DOHH2 (cell line): ENCODE data around the gene DNAJB14.

Experiments
- H3F3A ChIP-seq: fragments of 200-600 bp; sonication (generic), shearing (Covaris generic); 2 replicates; pipeline ENCODE4 v1.6.0; 2016; ENCODE audit warnings: antibody characterized with exemption, mild to moderate bottlenecking; ENCODE audit not compliant: control insufficient read depth, insufficient read depth
- H3K27ac ChIP-seq: fragments of 200-600 bp; sonication (generic); 2 replicates; pipeline ENCODE4 v1.5.1; 2014; ENCODE audit warnings: low read depth, mild to moderate bottlenecking, low read length, moderate library complexity
- H3K27me3 ChIP-seq: fragments of 200-600 bp; sonication (generic); 2 replicates; pipeline ENCODE4 v1.6.1; 2014; ENCODE audit warnings: mild to moderate bottlenecking, low read length, mixed read lengths; ENCODE audit not compliant: control insufficient read depth
- H3K36me3 ChIP-seq: fragments of 200-600 bp; sonication (generic); 2 replicates; pipeline ENCODE4 v1.6.1; 2014; ENCODE audit warnings: mild to moderate bottlenecking, low read length, moderate library complexity, mixed read lengths; ENCODE audit not compliant: control insufficient read depth
- H3K4me1 ChIP-seq: fragments of 200-600 bp; sonication (generic); 2 replicates; pipeline ENCODE4 v1.6.1; 2014; ENCODE audit warnings: mild to moderate bottlenecking, low read length, mixed read lengths; ENCODE audit not compliant: control insufficient read depth
- H3K4me2 ChIP-seq: fragments of 200-600 bp; sonication (generic); 2 replicates; pipeline ENCODE4 v1.6.0; 2014; ENCODE audit warnings: mild to moderate bottlenecking, low read length, moderate library complexity
- H3K4me3 ChIP-seq: fragments of 200-600 bp; sonication (generic); 2 replicates; pipeline ENCODE4 v1.5.1; 2014; ENCODE audit warnings: mild to moderate bottlenecking, low read length, mixed read lengths
- H3K79me2 ChIP-seq: fragments of 200-600 bp; sonication (generic); 2 replicates; pipeline ENCODE4 v1.6.1; 2014; ENCODE audit warnings: mild to moderate bottlenecking, low read length, mixed read lengths; ENCODE audit not compliant: control insufficient read depth
- H3K9me2 ChIP-seq: fragments of 200-600 bp; sonication (generic); replicated peaks from 2 replicates; pipeline ENCODE4 v1.6.1; 2014; ENCODE audit warnings: mild to moderate bottlenecking, low read length, mixed read lengths; ENCODE audit not compliant: control insufficient read depth
- H3K9me3 ChIP-seq: fragments of 200-600 bp; sonication (generic); 2 replicates; pipeline ENCODE4 v1.6.1; 2014; ENCODE audit warnings: antibody characterized with exemption, low read length, mixed read lengths; ENCODE audit not compliant: control insufficient read depth, insufficient read depth
- H4K20me1 ChIP-seq: fragments of 200-600 bp; sonication (generic); 2 replicates; pipeline ENCODE4 v1.6.0; 2014; ENCODE audit warnings: low read depth, mild to moderate bottlenecking, antibody characterized with exemption, low read length, moderate library complexity; ENCODE audit not compliant: control insufficient read depth, insufficient read depth
- CTCF ChIP-seq: fragments of 200-600 bp; sonication (generic); IDR thresholded peaks from one replicate; pipeline ENCODE4 v1.5.1; 2014; ENCODE audit warnings: antibody characterized with exemption, mild to moderate bottlenecking, low read depth, low read length; ENCODE audit not compliant: poor library complexity, severe bottlenecking
- EZH2phosphoT487 ChIP-seq: fragments of 200-600 bp; sonication (generic); IDR thresholded peaks from 2 replicates; pipeline ENCODE4 v1.6.1; 2017; ENCODE audit warnings: borderline replicate concordance, mild to moderate bottlenecking, antibody characterized with exemption, low read length, moderate library complexity, mixed read lengths

DNAJB14 gene

GRCh38 chr4:99886146-99886545 lies 60.3 kb downstream of the DNAJB14 start:
- no peaks in the 10 kb centered on the region for H3K4me1 ChIP-seq
- H3K36me3 ChIP-seq, result peaks cover 32% of the 10 kb centered on the region
- no peaks in the 10 kb centered on the region for H3K9me3 ChIP-seq
- no peaks in the 10 kb centered on the region for H3K9me2 ChIP-seq
- TF ChIP-seq EZH2phosphoT487, result no peak
- no peak for TF ChIP-seq CTCF
- no peak overlapping the region for H3K4me3 ChIP-seq
- H3K27ac ChIP-seq, result no peak overlapping the region
- H3K4me2 ChIP-seq, result no peak overlapping the region
- H3K27me3 ChIP-seq, result no peaks in the 10 kb centered on the region
- H3F3A ChIP-seq, result 0 out of 2 replicates have a peak, but pooled peaks cover 14% of the 10 kb centered on the region
- no peaks in the 10 kb centered on the region for H4K20me1 ChIP-seq
- peaks cover 4% of the 10 kb centered on the region for H3K79me2 ChIP-seq

GRCh38 chr4:99885687-99886086 lies 60.7 kb downstream of the DNAJB14 start:
- TF ChIP-seq EZH2phosphoT487 (no peak), CTCF (no peak)
- no peaks in the 10 kb centered on the region for H3K9me2 ChIP-seq
- peaks cover under 1% of the 10 kb centered on the region; the same call in 1 of the 2 replicates for H3K79me2 ChIP-seq
- no peak overlapping the region for H3K27ac ChIP-seq
- no peaks in the 10 kb centered on the region for H4K20me1 ChIP-seq
- 0 out of 2 replicates have a peak, but pooled peaks cover 13% of the 10 kb centered on the region for H3F3A ChIP-seq
- no peaks in the 10 kb centered on the region for H3K9me3 ChIP-seq
- H3K27me3 ChIP-seq, result no peaks in the 10 kb centered on the region
- H3K4me2 ChIP-seq, result no peak overlapping the region
- H3K4me3 ChIP-seq, result no peak overlapping the region
- peaks cover 36% of the 10 kb centered on the region for H3K36me3 ChIP-seq
- H3K4me1 ChIP-seq, result no peaks in the 10 kb centered on the region

- H3K9me2 ChIP-seq, result no peaks in the 10 kb centered on the region
- H3K9me3 ChIP-seq, result no peaks in the 10 kb centered on the region
- H3K79me2 ChIP-seq, result no peaks in the 10 kb centered on the region
- H3K27ac ChIP-seq, result no peak overlapping the region
- no peak overlapping the region for H3K4me3 ChIP-seq
- H3F3A ChIP-seq, result 0 out of 2 replicates have a peak, but pooled peaks cover 10% of the 10 kb centered on the region
- H3K27me3 ChIP-seq, result no peaks in the 10 kb centered on the region
- TF ChIP-seq EZH2phosphoT487 (no peak), CTCF (peak; percentile 61)
- no peaks in the 10 kb centered on the region for H3K4me1 ChIP-seq
- no peaks in the 10 kb centered on the region for H4K20me1 ChIP-seq
- no peak overlapping the region for H3K4me2 ChIP-seq
- peaks cover 41% of the 10 kb centered on the region for H3K36me3 ChIP-seq
Measured at GRCh38 chr4:99885063-99885664, 61.3 kb downstream of the DNAJB14 start.
